ENCODE data around the gene DLK1.

The DLK1 gene

GRCh38 chr14:100765991-100766390, 39.3 kb downstream of the DLK1 start:
- DNase-seq: no peak

GRCh38 chr14:100767003-100767787, 40.5 kb downstream of the DLK1 start:
- no peak for DNase-seq

- DNase-seq: no peak
Measured at GRCh38 chr14:100767788-100768536, 41.3 kb downstream of the DLK1 start.

- no peak for DNase-seq
Measured at GRCh38 chr14:100769035-100769939, 42.6 kb downstream of the DLK1 start.

GRCh38 chr14:100770046-100770445, 43.4 kb downstream of the DLK1 start:
- DNase-seq: no peak

- no peak for DNase-seq
Measured at GRCh38 chr14:100770605-100771120, 44.0 kb downstream of the DLK1 start.

GRCh38 chr14:100771121-100771800, 44.6 kb downstream of the DLK1 start:
- DNase-seq: no peak

GRCh38 chr14:100772607-100773165, 46.0 kb downstream of the DLK1 start:
- DNase-seq: no peak

- DNase-seq: no peak
Measured at GRCh38 chr14:100773331-100774163, 46.9 kb downstream of the DLK1 start.

GRCh38 chr14:100774164-100774537, 47.5 kb downstream of the DLK1 start:
- no peak for DNase-seq

GRCh38 chr14:100775351-100775830, 48.7 kb downstream of the DLK1 start:
- DNase-seq: no peak

- no peak for DNase-seq
Measured at GRCh38 chr14:100775831-100776591, 49.3 kb downstream of the DLK1 start.

- DNase-seq: no peak
Measured at GRCh38 chr14:100776681-100777365, 50.1 kb downstream of the DLK1 start.

- DNase-seq: no peak
Measured at GRCh38 chr14:100777366-100777817, 50.7 kb downstream of the DLK1 start.

- no peak for DNase-seq
Measured at GRCh38 chr14:100777818-100778525, 51.3 kb downstream of the DLK1 start.

- no peak for DNase-seq
Measured at GRCh38 chr14:100778526-100778882, 51.8 kb downstream of the DLK1 start.

- no peak for DNase-seq
Measured at GRCh38 chr14:100778951-100779690, 52.4 kb downstream of the DLK1 start.

- no peak for DNase-seq
Measured at GRCh38 chr14:100779691-100780080, 53.0 kb downstream of the DLK1 start.
